Sigmoid colon (tissue), 4 donors: ENCODE measurements around the gene HEATR9.

ENCODE experiments used
- POLR2A ChIP-seq, 2 donors: fragments of 450-650 bp; IDR thresholded peaks; one replicate each; pipeline ENCODE4 v1.6.1; 2016; ENCODE audit warnings: antibody characterized with exemption in 2 of 2, mild to moderate bottlenecking in 2 of 2, moderate library complexity in 2 of 2
- POLR2AphosphoS5 ChIP-seq, 4 donors: sonication (generic); formaldehyde crosslinking; IDR thresholded peaks; one replicate each; pipeline ENCODE4 v1.6.1; 2017; ENCODE audit warnings: antibody characterized with exemption in 4 of 4
- TF ChIP-seq, protein P1 (sequence below), 4 experiments: fragments of 450-650 bp in 3 of 4; fragments of 200-600 bp in 1 of 4; IDR thresholded peaks; one replicate each; pipeline ENCODE4 v1.5.1; 2016 to 2019; ENCODE audit warnings: antibody characterized with exemption in 4 of 4, mild to moderate bottlenecking in 3 of 4, moderate library complexity in 2 of 4

DNA sequence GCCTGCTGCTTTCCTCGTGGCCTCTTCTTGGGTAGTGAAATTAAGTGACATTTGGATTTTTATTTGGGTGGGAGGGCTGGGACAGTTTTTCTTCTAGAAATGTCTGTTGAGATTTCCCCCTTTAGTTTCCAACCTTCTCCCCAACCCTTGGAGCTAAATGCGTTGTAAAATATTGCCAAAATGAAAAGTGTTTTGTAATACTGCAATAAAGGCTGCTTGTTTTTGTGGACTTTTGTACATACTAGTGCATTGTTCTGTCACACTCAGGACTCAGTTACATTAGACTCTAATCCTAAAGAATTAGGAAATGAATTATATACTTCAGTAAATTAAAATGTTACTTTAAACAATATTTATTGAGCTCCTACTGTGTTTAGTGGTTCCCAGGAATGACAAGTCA is 21.7 kb downstream of the HEATR9 start:
- TF ChIP-seq POLR2A (IDR thresholded peaks at IDR 0.05) (no peak), POLR2AphosphoS5 (IDR thresholded peaks at IDR 0.05) (no peak)
- TF ChIP-seq, protein P1, sequence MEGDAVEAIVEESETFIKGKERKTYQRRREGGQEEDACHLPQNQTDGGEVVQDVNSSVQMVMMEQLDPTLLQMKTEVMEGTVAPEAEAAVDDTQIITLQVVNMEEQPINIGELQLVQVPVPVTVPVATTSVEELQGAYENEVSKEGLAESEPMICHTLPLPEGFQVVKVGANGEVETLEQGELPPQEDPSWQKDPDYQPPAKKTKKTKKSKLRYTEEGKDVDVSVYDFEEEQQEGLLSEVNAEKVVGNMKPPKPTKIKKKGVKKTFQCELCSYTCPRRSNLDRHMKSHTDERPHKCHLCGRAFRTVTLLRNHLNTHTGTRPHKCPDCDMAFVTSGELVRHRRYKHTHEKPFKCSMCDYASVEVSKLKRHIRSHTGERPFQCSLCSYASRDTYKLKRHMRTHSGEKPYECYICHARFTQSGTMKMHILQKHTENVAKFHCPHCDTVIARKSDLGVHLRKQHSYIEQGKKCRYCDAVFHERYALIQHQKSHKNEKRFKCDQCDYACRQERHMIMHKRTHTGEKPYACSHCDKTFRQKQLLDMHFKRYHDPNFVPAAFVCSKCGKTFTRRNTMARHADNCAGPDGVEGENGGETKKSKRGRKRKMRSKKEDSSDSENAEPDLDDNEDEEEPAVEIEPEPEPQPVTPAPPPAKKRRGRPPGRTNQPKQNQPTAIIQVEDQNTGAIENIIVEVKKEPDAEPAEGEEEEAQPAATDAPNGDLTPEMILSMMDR (IDR thresholded peaks at IDR 0.05) = no peak
